Measurements from ENCODE around the gene PLXDC1.
"Not testable (repeated sequence)": the region's sequence is repeated elsewhere in the genome, so short reads cannot be mapped to it uniquely, and the experiment has no call there.

The PLXDC1 gene

DNA sequence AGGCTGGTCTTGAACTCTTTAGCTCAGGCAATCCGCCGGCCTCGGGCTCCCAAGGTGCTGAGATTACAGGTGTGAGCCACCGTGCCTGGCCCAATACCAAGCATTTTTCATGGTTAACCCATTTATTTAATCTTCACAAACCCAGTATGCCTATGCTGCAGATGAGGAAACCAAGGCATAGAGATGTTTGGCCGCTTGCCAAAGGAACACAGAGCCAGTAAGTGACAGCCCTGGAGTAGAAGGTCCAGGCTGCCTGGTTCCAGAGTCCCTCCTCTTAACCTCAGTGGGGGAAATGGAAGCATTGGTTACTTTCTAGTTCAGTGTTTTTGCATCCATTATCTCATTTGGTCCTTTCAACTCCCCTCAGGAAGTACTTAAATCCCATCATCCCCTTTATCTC is 29.9 kb upstream of the PLXDC1 start:
- DNase-seq (ENCODE audit: low spot score), result no peak

DNA sequence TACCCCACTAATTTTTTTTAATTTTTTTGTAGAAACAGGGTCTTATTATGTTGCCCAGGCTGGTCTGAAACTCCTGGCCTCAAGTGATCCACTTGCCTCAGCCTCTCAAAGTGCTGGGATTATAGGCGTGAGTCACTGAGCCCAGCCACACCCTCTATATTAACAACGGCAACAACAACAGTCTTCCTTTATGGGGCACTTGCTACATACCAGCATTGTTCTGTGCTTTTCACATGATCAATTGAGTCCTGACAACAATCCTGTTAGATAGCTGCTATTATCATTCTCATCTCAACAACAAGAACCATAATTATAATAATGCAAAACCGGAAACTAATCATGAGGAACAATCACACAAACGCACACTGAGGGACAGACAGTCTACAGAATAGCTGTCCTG is 27.1 kb upstream of the PLXDC1 start:
- no peak for DNase-seq (ENCODE audit: low spot score)

DNA sequence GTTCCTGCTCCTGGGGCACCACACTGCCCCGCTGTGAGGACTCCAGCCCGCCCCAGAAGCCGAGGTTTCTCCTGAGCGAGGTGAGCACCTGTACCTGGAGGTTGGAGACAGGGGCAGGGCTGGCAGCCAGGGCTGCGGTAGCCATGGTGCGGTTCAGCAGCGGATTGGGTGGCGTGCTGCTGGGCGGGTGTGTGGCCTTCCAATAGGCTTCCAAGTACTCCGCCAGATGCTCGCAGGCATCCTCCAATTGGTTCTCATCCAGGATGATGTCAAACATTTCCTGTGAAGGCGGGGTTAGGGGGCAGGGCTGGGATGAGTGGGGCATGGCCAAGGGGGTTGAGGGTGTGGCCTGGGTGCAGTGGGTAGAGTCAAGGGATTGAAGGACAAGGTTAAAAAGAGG is 25.8 kb upstream of the PLXDC1 start:
- no peak for DNase-seq (ENCODE audit: low spot score)

DNA sequence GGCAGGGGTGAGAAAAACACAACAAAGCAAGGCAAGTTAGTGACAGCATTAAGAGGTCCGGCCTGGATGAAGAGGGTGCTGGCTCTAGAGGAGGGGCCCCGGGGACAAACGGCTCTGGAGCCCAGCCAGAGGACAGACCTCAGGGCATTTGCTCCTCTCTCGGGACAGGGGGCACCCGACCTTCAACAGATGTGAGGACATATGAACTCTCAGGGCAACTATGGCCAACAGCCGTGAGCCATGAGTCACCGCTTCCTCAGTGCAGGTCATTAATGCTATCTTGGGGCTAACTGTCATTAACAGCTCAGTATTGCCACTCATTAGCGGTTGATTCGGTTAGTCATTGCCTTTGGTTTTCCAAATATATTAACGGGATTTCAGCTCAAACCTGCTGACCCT is 24.3 kb upstream of the PLXDC1 start:
- no peak for DNase-seq (ENCODE audit: low spot score)

DNA sequence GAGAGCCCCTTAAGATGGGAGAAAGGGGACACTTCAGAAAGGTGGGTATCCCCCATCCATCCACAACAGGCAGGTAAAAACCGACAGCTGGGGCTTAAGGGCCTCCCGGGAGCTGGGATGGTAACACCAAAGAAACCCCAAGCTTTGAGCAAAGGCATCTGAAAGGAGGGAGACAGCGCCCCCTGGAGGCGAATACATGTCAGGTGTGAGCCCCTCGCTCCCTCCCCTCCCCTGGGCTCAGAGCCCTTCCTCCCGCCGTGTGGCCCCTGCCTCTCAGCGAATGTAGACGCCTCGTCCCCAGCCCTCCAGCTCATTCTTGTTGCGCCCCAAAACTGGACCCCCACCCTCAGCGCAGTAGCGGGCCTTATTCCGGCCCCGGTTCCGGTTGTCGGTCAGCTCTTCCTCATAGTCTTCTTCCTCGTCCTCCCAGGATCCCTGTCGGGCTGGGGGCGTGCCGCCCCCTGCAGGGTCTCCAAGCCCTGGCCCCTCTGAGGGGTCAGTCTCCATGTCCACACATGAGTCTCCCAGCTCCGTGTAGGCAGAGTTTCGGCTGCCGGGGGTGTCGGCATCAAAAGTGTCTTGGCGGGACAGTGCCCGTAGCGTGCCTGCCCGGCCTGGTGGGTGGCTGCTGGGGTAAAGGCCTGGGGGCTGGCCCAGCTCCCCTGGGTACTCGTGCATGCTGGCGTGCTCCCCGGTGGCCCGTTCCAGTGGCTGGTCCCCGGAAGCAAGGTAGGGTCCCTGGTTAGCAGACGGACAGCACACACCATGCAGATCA is 23.7 kb upstream of the PLXDC1 start:
- no peak for DNase-seq (ENCODE audit: low spot score)

DNA sequence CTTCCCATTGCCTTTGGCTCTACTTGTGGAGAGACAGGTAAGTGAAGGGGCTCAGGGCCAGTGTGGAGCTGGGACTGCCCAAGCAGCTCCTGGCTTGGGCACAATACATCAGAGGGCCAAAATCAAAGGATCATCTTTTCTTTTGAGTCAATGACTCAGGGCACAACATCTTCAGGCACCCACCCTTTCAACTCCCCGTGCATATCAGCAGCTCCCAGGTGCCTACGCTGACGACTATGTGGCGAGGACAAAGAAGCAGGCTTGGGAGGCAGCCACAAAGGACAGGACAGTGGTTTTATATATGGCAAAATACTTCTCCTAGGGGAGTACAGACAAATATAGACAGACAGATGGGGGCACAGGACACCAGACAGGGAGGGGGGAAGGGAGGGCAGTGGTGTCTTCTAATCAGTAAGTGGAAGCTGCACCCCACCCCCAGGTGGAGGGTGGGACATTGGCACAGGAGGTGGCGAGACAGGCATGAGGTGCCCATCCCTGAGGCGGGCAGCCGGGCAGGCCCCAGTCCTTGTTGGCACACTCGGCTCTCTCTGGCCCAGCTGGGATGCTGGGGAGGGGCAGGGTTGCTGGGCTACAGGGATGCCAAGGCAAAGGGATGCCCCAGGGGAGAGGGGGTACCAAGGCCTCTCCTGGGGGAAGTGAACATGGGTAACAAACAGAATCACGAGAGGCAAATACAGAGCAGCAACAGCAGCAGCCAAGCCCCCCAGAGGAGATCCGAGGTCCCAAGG is 22.3 kb upstream of the PLXDC1 start:
- no peak for DNase-seq (ENCODE audit: low spot score)

DNA sequence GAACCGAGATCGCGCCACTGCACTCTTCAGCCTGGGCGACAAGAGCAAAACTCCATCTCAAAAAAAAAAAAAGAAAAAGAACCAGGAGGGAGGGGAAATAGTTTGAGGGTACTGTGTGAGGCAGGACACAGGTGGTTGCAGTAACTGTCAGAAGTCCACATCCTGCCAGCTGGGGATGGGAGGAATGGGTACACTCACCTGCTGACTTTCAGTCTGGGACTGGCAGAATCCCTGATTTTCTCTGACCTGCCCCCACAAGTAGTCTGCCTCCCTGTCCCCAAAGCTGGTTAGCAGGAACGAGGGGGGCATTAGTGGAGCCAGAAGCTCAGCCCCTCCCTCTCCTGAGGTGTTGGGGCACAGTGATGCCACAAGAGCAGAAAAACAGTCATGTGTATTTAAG is 21.6 kb upstream of the PLXDC1 start:
- no peak for DNase-seq (ENCODE audit: low spot score)

DNA sequence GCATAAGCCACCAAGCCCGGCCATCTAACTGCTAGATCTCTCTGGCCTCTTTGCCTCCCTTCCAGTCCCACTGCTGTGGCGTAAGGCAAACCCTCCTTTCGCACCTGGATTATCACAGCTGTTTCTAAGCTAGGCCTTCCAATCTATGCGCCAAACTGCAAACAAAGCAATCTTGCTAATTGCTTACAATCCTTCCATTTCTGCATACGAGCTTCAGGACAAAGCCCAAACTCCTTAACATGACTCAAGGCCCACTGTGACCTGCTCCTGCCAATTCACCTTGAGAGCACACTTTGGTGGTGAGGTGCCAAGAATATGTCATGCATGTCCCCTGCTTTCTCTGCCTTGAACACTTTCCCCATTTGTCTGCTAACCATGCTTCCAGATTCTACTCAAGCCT is 20.5 kb upstream of the PLXDC1 start:
- DNase-seq (ENCODE audit: low spot score), result no peak

DNA sequence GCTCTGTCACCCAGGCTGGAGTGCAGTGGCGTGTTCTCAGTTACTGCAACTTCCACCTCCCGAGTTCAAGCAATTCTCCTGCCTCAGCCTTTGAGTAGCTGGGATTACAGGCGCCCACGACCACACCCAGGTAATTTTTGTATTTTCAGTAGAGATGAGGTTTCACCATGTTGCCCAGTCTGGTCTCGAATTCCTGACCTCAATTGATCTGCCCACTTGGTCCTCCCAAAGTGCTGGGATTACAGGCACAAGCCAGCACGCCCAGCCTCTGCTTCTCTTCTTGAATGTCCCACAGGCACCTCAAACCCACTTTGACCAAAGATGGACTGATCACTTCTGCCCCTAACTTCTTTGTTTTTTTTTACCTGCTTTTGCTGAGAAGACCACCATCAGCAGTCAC is 19.1 kb upstream of the PLXDC1 start:
- DNase-seq (ENCODE audit: low spot score), result no peak

DNA sequence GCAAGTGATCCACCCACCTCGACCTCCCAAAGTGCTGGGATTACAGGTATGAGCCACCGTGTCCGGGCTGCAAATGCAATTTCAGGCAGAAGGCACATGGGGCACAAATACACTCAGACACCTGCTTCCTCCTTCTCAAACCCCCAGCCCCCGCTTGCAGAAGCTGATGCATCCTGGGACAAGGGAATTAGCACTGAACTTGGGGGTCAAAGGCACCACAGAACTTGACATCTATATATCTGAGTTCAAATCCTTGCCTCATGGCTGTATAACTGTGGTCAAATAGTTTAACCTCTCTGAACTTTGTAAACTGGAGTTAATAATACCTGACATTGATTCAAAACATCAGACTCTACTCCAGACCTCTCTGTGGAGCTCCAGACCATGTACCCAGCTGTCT is 18.7 kb upstream of the PLXDC1 start:
- DNase-seq (ENCODE audit: low spot score), result no peak

DNA sequence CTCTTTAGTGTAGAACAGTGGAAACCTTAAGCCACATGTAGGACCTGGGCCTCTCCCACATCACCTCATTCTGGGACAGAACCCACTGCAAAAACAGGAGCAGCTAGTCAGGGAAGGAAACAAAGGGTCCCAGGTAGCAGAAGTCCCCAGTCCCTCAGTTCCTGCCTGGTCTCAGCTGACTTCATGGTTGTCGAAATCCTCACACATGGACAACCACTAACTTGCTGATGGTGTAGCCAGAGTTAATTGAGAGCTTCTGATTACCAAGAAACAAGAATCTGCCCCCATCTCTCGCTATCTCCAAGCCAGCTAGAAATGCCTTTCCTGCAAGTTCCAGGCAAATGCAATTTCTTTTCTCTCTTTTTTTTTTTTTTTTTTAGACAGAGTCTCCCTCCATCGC is 18.1 kb upstream of the PLXDC1 start:
- DNase-seq (ENCODE audit: low spot score), result no peak

DNA sequence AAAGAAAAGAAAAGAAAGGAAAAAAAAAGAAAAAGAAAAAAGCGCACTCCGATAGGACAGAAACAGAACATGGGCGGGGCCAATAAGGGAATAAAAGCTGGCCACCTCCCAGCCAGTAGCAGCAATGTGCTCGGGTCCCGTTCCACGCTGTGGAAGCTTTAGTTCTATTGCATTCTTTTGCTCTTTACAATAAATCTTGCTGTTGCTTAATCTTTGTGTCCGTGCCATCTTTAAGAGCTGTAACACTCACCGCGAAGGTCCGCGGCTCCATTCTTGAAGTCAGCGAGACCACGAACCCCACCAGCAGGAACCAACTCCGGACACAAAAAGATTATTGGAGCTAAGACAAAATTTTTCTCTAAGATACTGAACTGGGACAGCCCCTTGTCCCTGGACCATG is 17.7 kb upstream of the PLXDC1 start:
- no peak for DNase-seq (ENCODE audit: low spot score)

DNA sequence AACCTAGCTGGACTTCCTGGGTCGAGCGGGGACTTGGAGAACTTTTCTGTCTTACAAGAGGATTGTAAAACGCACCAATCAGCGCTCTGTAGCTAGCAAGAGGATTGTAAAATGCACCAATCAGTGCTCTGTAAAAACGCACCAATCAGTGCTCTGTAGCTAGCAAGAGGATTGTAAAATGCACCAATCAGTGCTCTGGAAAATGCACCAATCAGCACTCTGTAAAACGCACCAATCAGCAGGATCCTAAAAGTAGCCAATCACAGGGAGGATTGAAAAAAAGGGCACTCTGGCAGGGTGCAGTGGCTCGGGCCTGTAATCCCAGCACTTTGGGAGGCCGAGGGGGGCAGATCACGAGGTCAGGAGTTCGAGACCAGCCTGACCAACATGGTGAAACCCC is 17.1 kb upstream of the PLXDC1 start:
- DNase-seq (ENCODE audit: low spot score), result not testable (repeated sequence)

DNA sequence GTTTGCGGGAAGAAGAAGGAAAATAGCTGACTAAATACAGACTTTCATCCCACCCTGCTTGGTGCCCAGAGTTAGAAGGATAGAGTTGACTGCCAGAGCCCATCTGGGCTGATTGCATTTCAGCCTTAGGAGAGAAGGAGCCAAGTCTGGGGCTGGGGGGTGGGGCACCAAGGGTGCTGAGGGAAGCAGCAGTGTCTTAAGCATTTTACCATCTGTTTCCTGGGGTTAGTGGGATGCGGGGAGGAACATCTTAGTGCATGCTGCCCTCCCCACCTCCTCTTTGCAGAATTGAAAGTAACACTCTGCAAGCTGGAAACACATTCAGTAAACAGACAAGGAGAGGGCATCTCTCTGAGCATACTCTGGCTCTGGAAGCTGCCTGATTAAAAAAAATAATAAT is 16.0 kb upstream of the PLXDC1 start:
- DNase-seq (ENCODE audit: low spot score), result no peak

DNA sequence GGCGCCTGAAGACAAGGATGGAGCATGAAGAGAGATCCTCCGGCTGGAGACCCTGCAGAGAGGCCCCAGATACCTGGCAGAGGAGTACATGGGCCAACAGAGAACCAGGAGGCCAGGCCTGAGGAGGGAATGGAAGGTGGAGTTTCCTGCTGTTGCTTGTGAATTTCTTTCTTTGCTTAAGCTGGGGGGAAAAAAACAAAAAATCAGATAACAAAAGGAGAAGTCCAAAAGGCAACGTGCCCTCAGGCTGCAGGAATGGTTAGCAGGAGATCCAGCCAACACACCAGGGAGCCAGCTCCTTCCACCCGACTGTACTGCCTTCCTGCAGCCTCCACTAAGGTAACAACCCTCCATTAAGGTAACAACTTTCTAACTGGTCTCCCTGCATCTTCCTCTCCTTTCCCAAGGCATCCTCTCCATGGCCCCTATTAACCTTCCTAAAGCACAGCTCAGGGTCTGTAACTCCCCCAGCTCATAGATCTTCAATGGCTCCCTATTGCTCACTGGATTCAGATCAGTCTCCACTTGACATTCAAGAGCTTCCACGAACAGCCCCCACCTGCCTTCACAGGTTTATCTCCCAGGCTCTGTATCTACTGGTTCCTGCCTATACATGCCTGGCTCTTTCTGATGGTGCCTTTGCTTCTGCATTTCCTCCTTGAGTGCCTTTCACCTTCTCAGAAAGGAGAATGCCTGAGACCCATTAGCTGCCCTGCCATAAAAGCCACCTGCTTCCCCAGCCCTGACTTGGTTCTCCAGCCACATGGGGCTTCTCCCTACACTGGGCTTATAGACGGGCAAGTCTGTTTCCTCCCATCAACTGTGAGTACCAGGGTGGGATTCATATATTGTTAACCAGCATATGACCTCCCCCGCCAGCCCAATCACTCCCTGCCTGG is 15.2 kb upstream of the PLXDC1 start:
- DNase-seq (ENCODE audit: low spot score), result no peak

DNA sequence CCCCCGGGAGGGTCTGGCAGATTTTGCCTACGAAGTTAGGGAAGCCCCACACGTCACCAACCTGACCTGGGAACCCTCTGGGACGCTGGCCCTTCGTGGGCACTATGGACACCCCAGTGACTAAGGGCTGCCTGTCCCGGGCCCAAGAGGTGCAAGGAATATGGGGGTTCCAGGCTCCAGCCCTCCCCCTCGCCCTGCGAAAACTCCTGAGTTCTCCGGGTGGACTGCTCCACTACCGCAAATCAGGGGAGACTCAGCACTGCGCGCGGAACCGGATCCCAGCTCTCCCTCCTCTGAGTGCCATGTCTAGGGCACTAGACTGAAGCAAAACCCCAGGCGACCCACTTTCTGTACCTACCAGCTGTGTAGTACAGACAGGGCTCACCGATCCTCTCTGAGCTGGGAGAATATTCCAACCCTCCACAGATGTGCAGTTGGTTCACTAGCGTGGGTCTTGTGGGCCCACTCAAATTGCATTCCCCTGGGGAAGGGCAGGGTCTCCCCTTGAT is 14.5 kb upstream of the PLXDC1 start, which contains the start of gene ARL5C:
TSS of gene ARL5C (minus strand) at position 321 of the 509 bp plus-strand sequence. CDS start 401 bp downstream, outside the sequence.
- DNase-seq (ENCODE audit: low spot score), result no peak

DNA sequence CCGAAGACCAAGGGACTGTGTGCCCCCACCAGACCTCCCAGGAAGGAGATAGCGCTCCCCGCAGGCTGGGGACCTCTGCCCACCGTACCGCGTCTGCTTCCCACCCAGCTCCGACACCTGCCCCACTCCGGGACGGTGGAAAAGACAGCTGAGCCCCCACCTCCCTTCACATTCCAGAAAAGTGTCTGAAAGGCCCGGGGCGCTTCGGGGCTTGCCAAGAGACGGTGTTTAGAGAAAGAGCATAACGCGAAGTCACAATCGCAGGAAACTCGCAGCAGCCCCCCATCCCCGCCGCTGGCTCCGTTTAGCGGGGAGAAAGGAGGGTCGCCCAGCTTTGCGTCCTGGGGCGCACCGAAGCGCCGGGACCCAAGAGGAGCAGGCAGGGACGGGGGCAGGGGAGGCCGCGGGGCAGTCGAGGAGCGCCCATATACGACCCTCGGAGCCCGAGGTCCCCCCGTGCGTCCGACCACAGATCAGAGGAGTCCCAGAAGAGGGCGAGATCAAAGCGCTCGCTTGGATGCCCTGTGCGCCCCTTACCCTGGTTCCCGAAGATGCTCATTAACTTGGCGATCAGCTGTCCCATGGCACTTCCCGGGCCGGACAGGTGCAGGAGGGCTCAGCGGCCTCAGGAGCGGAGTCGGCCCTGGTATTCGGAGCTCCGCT is 13.9 kb upstream of the PLXDC1 start:
- no peak for DNase-seq (ENCODE audit: low spot score)

DNA sequence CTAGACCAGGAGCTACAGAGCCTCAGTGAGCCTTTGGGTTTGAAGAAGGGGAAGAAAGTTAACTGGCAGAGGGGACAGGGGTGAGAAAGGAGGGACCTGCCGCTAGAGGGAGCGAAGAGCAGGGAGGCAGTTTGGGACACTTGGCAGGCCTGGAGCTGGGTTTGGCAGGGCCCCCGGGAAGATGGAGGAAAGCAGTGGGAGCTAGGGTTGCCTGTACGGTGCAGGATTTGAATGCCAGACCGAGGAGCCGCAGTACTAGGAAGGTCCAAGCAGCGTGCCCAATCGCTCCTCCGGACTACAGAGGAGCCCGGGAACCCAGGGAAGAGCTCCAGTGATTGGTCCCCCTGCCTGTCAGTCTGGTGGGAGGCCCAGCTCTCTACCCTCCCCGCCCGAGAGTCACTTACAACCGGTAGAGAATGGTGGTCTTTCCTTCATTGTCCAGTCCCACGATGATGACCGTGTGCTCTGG is 13.3 kb upstream of the PLXDC1 start:
- DNase-seq (ENCODE audit: low spot score), result peak; percentile 90

DNA sequence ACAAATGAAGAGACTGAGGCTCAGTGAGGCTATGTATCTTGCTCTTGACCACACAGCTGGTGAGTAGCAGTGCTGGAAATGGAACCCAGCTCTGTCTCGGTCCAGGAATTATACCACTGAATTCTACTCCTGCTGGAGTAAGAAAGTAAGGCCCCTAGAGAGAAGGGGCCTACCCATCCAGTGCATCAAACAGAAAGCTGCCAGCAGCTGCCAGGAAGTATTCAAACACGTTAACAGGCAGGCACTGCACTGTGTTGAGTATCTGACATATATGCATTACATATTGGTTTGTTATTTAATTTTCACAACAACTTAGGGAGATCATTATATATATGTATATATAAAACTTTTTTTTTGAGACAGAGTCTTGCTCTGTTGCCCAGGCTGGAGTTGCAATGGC is 10.5 kb upstream of the PLXDC1 start:
- DNase-seq (ENCODE audit: low spot score), result no peak

DNA sequence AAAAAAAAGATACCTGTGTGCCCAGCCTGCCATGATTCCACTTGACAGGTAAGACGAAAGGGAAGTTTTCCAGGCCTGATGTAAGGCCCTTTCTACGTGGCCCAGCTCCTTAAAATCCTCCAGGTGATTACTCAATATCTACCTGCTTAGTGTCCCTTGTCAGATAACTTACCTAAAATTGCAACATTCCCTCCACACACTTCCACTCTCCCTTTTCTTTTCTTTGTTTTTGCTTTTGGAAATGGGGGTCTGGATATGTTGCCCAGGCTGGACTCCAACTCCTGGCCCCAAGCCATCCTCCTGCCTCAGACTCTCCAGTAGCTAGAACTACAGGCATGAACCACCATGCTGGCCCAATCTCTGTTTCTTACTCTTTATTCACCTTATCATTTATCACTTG is 7.2 kb upstream of the PLXDC1 start:
- no peak for DNase-seq (ENCODE audit: low spot score)

DNA sequence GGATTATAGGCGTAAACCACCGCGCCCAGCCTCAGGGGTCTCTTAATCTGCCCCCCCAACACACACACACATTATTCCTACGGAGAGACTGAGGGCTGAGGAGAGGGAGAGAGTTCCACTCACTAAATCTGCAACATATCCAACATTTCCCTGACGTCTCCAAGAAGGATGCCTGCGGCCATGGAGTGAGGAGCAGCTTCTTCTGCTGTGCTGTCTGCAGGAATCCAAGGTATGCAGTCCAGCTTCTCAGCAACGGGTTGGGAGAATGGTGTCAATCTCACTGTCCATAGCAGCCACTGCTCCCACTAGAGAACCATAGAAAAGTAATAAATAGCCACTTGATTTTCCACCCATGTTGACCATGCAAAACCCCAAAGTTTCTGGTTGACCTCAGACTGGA is 5.1 kb upstream of the PLXDC1 start:
- no peak for DNase-seq (ENCODE audit: low spot score)

DNA sequence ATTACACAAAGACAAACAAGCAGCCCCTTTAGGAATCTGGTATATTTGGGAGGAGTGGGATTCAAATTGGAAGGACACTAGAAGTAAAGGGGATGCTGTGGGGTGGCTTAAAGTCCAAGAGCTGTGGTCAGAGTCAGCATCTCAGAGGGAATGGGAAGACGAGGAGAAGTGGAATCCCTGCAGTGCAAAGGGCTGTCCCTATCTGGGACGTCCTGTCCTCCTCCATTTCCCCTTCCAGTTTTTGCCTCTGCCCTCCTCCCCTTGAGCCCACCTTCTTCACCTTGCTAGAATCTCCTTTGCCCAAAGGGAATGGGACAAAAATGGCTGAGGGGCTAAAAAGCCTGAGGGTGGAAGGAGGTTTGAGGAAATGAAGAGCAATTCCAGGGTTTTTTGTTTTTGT is 4.2 kb upstream of the PLXDC1 start:
- DNase-seq (ENCODE audit: low spot score), result no peak
